ENCODE results near the gene FILIP1.

GRCh38 chr6:75495011-75495410 is 1.4 kb upstream of the FILIP1 start:
- TF ChIP-seq TAF1 (IDR thresholded peaks at IDR 0.05; ENCODE audit: borderline replicate concordance, insufficient read depth, low read length), result no peak
- no peak for TF ChIP-seq POLR2AphosphoS5 (IDR thresholded peaks at IDR 0.05; ENCODE audit: low read depth, low read length)
- TF ChIP-seq SIN3A (IDR thresholded peaks at IDR 0.05; ENCODE audit: borderline replicate concordance, insufficient read depth, low read length), result no peak
- TF ChIP-seq, protein P1, sequence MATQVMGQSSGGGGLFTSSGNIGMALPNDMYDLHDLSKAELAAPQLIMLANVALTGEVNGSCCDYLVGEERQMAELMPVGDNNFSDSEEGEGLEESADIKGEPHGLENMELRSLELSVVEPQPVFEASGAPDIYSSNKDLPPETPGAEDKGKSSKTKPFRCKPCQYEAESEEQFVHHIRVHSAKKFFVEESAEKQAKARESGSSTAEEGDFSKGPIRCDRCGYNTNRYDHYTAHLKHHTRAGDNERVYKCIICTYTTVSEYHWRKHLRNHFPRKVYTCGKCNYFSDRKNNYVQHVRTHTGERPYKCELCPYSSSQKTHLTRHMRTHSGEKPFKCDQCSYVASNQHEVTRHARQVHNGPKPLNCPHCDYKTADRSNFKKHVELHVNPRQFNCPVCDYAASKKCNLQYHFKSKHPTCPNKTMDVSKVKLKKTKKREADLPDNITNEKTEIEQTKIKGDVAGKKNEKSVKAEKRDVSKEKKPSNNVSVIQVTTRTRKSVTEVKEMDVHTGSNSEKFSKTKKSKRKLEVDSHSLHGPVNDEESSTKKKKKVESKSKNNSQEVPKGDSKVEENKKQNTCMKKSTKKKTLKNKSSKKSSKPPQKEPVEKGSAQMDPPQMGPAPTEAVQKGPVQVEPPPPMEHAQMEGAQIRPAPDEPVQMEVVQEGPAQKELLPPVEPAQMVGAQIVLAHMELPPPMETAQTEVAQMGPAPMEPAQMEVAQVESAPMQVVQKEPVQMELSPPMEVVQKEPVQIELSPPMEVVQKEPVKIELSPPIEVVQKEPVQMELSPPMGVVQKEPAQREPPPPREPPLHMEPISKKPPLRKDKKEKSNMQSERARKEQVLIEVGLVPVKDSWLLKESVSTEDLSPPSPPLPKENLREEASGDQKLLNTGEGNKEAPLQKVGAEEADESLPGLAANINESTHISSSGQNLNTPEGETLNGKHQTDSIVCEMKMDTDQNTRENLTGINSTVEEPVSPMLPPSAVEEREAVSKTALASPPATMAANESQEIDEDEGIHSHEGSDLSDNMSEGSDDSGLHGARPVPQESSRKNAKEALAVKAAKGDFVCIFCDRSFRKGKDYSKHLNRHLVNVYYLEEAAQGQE (IDR thresholded peaks at IDR 0.05; ENCODE audit: insufficient read depth in 1 of 2, low read depth in 2 of 2, low read length in 2 of 2), result no peak
- TF ChIP-seq FOXP2 (optimal IDR thresholded peaks at IDR 0.05; ENCODE audit: borderline replicate concordance, extremely low read depth, extremely low read length, insufficient read depth), result no peak

Data from PFSK-1 (cell line).